MCF 10A (cell line): ENCODE results near the gene MAP3K13. TPM values are rescaled to one million over a fixed set of nuclear protein-coding genes. Genes with fewer than 3 reads are reported as not detected.

Source experiments
- BruUV-seq: library from RNA; stranded (reverse); fragments of 400-500 nt; replicated peaks from 2 replicates; lab custom pipeline; 2021; lab: Mats Ljungman, UMichigan
- CTCF ChIA-PET: fragments of 300-600 bp; sonication (Branson Sonifier 250); formaldehyde crosslinking; extraction: SDS; loops from one replicate; lab custom pipeline; 2021; ENCODE audit warnings: antibody characterized with exemption, inconsistent platforms; lab: Yijun Ruan, JAX
- POLR2A ChIA-PET: fragments of 300-600, 350-650 bp; sonication (Branson Sonifier 250); formaldehyde crosslinking; extraction: SDS; loops from one replicate; lab custom pipeline; 2020; ENCODE audit warnings: antibody characterized with exemption, inconsistent platforms; lab: Yijun Ruan, JAX
- DNase-seq: peaks from one replicate; pipeline ENCODE4 v3.0.0-alpha.2; 2018; ENCODE audit not compliant: unreplicated experiment
- H3K27ac Mint-ChIP-seq: one replicate; pipeline ENCODE4 v1.8.0; 2022; ENCODE audit warnings: mild to moderate bottlenecking, low read depth, mixed read lengths; ENCODE audit not compliant: unreplicated experiment
- H3K27me3 Mint-ChIP-seq: one replicate; pipeline ENCODE4 v1.8.0; 2022; ENCODE audit warnings: mixed read lengths; ENCODE audit not compliant: insufficient read depth, unreplicated experiment
- H3K36me3 Mint-ChIP-seq: one replicate; pipeline ENCODE4 v1.8.0; 2022; ENCODE audit warnings: mild to moderate bottlenecking, moderate library complexity, mixed read lengths; ENCODE audit not compliant: insufficient read depth, unreplicated experiment
- H3K4me1 Mint-ChIP-seq: one replicate; pipeline ENCODE4 v1.8.0; 2022; ENCODE audit warnings: mixed read lengths; ENCODE audit not compliant: insufficient read depth, unreplicated experiment
- H3K4me3 Mint-ChIP-seq: one replicate; pipeline ENCODE4 v1.8.0; 2022; ENCODE audit warnings: mild to moderate bottlenecking, moderate library complexity, mixed read lengths; ENCODE audit not compliant: unreplicated experiment
- H3K9me3 Mint-ChIP-seq: one replicate; pipeline ENCODE4 v1.8.0; 2022; ENCODE audit warnings: mixed read lengths; ENCODE audit not compliant: unreplicated experiment
- CTCF ChIP-seq: fragments of 200-600 bp; IDR thresholded peaks from one replicate; pipeline ENCODE4 v1.8.0; 2022; ENCODE audit warnings: antibody characterized with exemption, mild to moderate bottlenecking; ENCODE audit not compliant: unreplicated experiment
- intact Hi-C: fragments of 100-400 bp; cut with micrococcal nuclease; formaldehyde crosslinking; loops from 2 replicates; pipeline ENCODE4 v1.14.1; 2022
- total RNA-seq: library from RNA; stranded (reverse); gene quantifications from 2 replicates; pipeline ENCODE4 v1.2.3, GENCODE V29; 2022

The MAP3K13 gene
- total RNA-seq, 1 experiment from 2014 or later, result 15.8 TPM

- DNase-seq, result no peak
- TF ChIP-seq CTCF, result no peak
- H3K27me3 Mint-ChIP-seq, result no peaks in the 10 kb centered on the region
- no peak overlapping the region for H3K4me3 Mint-ChIP-seq
- peaks cover 5% of the 10 kb centered on the region for H3K4me1 Mint-ChIP-seq
- BruUV-seq, result no TSS peak
- intact Hi-C loops, result no loop called here
- H3K27ac Mint-ChIP-seq, result no peak overlapping the region
- POLR2A ChIA-PET, result interaction anchor here (0.7 to 1.7 kb wide), 4 partner anchors 8 to 48 kb away, joined by 3 to 7 read pairs (median 3); partner anchors contain the start of gene TMEM41A
- CTCF ChIA-PET, result interaction anchor here (0.8 to 2.5 kb wide), 3 partner anchors 10 to 85 kb away, joined by 3 to 10 read pairs (median 5); partner anchors contain the start of gene TMEM41A
- no peaks in the 10 kb centered on the region for H3K9me3 Mint-ChIP-seq
- H3K36me3 Mint-ChIP-seq, result peaks cover 49% of the 10 kb centered on the region
Measured at GRCh38 chr3:185489462-185489861, 126.5 kb downstream of the MAP3K13 start.

GRCh38 chr3:185490241-185490640 is 127.3 kb downstream of the MAP3K13 start:
- no peak overlapping the region for H3K4me3 Mint-ChIP-seq
- intact Hi-C loops, result no loop called here
- BruUV-seq, result no TSS peak
- no peak for DNase-seq
- TF ChIP-seq CTCF, result no peak
- no peaks in the 10 kb centered on the region for H3K9me3 Mint-ChIP-seq
- H3K4me1 Mint-ChIP-seq, result peaks cover 5% of the 10 kb centered on the region
- ChIA-PET POLR2A (interaction anchor here (0.7 to 1.7 kb wide), 2 partner anchors 9 to 47 kb away, joined by 3 to 7 read pairs; partner anchors contain the start of gene TMEM41A), CTCF (interaction anchor here (0.5 kb wide), 1 partner anchor 10 kb away, joined by 3 read pairs; no protein-coding TSS in a partner anchor)
- H3K27ac Mint-ChIP-seq, result no peak overlapping the region
- H3K27me3 Mint-ChIP-seq, result no peaks in the 10 kb centered on the region
- peaks cover 54% of the 10 kb centered on the region for H3K36me3 Mint-ChIP-seq

GRCh38 chr3:185498503-185499396 is 135.8 kb downstream of the MAP3K13 start, which contains the start of gene TMEM41A:
Gene TMEM41A (minus strand): TSS chr3:185499035. CDS start chr3:185498961, 74 bp downstream.
- intact Hi-C loops, result loop anchor here (1.0 to 2.0 kb wide), 3 partner anchors 50 to 77 kb away; no protein-coding TSS in a partner anchor
- Mint-ChIP-seq H3K27me3 (no peaks in the 10 kb centered on the region), H3K4me3 (peak within 1 kb of the TSS; percentile 96), H3K27ac (peak within 1 kb of the TSS; percentile 97), H3K36me3 (peaks cover 22% of the 10 kb centered on the region), H3K9me3 (no peaks in the 10 kb centered on the region), H3K4me1 (peaks cover 18% of the 10 kb centered on the region)
- ChIA-PET CTCF (interaction anchor here (0.5 to 1.3 kb wide), 3 partner anchors 10 to 151 kb away, joined by 3 to 8 read pairs (median 5); no protein-coding TSS in a partner anchor), POLR2A (interaction anchor here (0.6 to 1.4 kb wide), 14 partner anchors 9 to 801 kb away, joined by 3 to 13 read pairs (median 4); partner anchors contain the start of genes LIPH and SENP2)
- peak; percentile 88 for DNase-seq
- TF ChIP-seq CTCF, result no peak
- BruUV-seq, result no TSS peak

GRCh38 chr3:185502987-185503386 is 140.1 kb downstream of the MAP3K13 start:
- intact Hi-C loops, result no loop called here

More at GRCh38 chr3:185502987-185503386, 140.1 kb downstream of the MAP3K13 start:
- no TSS peak for BruUV-seq
- Mint-ChIP-seq H3K4me3 (no peak overlapping the region), H3K4me1 (peaks cover 10% of the 10 kb centered on the region), H3K27me3 (no peaks in the 10 kb centered on the region), H3K9me3 (no peaks in the 10 kb centered on the region), H3K36me3 (no peaks in the 10 kb centered on the region), H3K27ac (no peak overlapping the region)
- POLR2A ChIA-PET, result no interaction called here
- no peak for DNase-seq
- TF ChIP-seq CTCF, result no peak
- CTCF ChIA-PET, result interaction anchor here (0.6 to 1.0 kb wide), 2 partner anchors 31 to 1496 kb away, joined by 3 to 5 read pairs; no protein-coding TSS in a partner anchor
